WTC11 (cell line): ENCODE results near the gene PRKN.

Source experiments
- FOXJ3 ChIP-seq: sonication (generic); formaldehyde crosslinking; IDR thresholded peaks from 2 replicates; pipeline ENCODE4 v1.9.0; 2021; ENCODE audit warnings: missing genetic modification reagents, mild to moderate bottlenecking, borderline replicate concordance
- FOXP1 ChIP-seq: sonication (generic); formaldehyde crosslinking; IDR thresholded peaks from 2 replicates; pipeline ENCODE4 v1.8.0; 2022; ENCODE audit warnings: missing genetic modification reagents, mild to moderate bottlenecking, moderate library complexity, borderline replicate concordance
- SP1 ChIP-seq: sonication (generic); formaldehyde crosslinking; conservative IDR thresholded peaks from 2 replicates; pipeline ENCODE4 v1.8.1; 2022; ENCODE audit warnings: missing genetic modification reagents
- TP53 ChIP-seq: sonication (generic); formaldehyde crosslinking; IDR thresholded peaks from 2 replicates; pipeline ENCODE4 v1.8.1; 2023; ENCODE audit warnings: mild to moderate bottlenecking, missing genetic modification reagents
- TF ChIP-seq, protein P1 (sequence below): fragments of 200-600 bp; IDR thresholded peaks from 2 replicates; pipeline ENCODE4 v1.8.0; 2022; ENCODE audit warnings: antibody characterized with exemption

DNA sequence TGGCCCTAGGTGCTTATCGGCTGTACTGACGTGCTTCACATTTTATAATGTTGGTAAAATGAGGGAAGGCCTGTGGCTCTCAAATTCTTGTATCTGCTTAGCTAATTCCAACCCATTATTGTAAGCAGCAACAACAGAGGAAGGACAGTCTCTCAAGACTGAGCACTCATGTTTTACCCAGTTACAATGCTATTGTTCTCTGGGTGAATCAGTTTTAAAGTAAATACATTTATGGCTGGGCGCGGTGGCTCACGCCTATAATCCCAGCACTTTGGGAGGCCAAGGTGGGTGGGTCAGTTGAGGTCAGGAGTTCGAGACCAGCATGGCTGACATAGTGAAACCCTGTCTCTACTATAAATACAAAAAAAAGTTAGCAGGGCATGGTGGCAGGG lies 194.6 kb downstream of the PRKN start:
- TF ChIP-seq, protein P1, sequence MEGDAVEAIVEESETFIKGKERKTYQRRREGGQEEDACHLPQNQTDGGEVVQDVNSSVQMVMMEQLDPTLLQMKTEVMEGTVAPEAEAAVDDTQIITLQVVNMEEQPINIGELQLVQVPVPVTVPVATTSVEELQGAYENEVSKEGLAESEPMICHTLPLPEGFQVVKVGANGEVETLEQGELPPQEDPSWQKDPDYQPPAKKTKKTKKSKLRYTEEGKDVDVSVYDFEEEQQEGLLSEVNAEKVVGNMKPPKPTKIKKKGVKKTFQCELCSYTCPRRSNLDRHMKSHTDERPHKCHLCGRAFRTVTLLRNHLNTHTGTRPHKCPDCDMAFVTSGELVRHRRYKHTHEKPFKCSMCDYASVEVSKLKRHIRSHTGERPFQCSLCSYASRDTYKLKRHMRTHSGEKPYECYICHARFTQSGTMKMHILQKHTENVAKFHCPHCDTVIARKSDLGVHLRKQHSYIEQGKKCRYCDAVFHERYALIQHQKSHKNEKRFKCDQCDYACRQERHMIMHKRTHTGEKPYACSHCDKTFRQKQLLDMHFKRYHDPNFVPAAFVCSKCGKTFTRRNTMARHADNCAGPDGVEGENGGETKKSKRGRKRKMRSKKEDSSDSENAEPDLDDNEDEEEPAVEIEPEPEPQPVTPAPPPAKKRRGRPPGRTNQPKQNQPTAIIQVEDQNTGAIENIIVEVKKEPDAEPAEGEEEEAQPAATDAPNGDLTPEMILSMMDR: no peak
- TF ChIP-seq SP1 (CRISPR knock-in tag) (no peak), FOXJ3 (CRISPR knock-in tag) (no peak), FOXP1 (CRISPR knock-in tag) (no peak), TP53 (no peak)
